AG09309 (cell line): ENCODE results near the gene U2AF1L4.

Experiments
- DNase-seq: peaks from one replicate; pipeline ENCODE4 v3.0.0-alpha.2; 2010; ENCODE audit warnings: low read depth
- H3K4me3 ChIP-seq: 2 replicates; pipeline ENCODE4 v1.5.1; 2011; ENCODE audit warnings: mild to moderate bottlenecking, low read depth, low read length, moderate library complexity; ENCODE audit not compliant: control insufficient read depth
- TF ChIP-seq, protein P1 (sequence below): IDR thresholded peaks from 2 replicates; pipeline ENCODE4 v1.5.1; 2011; ENCODE audit warnings: mild to moderate bottlenecking, low read depth, low read length, inconsistent platforms; ENCODE audit not compliant: insufficient read depth, control insufficient read depth; ENCODE audit errors: missing control alignments

U2AF1L4 gene

GRCh38 chr19:35744430-35745327, 539 bp downstream of the U2AF1L4 start:
- TF ChIP-seq, protein P1, sequence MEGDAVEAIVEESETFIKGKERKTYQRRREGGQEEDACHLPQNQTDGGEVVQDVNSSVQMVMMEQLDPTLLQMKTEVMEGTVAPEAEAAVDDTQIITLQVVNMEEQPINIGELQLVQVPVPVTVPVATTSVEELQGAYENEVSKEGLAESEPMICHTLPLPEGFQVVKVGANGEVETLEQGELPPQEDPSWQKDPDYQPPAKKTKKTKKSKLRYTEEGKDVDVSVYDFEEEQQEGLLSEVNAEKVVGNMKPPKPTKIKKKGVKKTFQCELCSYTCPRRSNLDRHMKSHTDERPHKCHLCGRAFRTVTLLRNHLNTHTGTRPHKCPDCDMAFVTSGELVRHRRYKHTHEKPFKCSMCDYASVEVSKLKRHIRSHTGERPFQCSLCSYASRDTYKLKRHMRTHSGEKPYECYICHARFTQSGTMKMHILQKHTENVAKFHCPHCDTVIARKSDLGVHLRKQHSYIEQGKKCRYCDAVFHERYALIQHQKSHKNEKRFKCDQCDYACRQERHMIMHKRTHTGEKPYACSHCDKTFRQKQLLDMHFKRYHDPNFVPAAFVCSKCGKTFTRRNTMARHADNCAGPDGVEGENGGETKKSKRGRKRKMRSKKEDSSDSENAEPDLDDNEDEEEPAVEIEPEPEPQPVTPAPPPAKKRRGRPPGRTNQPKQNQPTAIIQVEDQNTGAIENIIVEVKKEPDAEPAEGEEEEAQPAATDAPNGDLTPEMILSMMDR: peak; percentile 57
- peak; percentile 81 for DNase-seq
- peak overlapping the region; percentile 85 for H3K4me3 ChIP-seq

- TF ChIP-seq, protein P1: no peak
- no peak for DNase-seq
- no peak overlapping the region for H3K4me3 ChIP-seq
Observed at GRCh38 chr19:35743640-35744429, 1.4 kb downstream of the U2AF1L4 start.

DNA sequence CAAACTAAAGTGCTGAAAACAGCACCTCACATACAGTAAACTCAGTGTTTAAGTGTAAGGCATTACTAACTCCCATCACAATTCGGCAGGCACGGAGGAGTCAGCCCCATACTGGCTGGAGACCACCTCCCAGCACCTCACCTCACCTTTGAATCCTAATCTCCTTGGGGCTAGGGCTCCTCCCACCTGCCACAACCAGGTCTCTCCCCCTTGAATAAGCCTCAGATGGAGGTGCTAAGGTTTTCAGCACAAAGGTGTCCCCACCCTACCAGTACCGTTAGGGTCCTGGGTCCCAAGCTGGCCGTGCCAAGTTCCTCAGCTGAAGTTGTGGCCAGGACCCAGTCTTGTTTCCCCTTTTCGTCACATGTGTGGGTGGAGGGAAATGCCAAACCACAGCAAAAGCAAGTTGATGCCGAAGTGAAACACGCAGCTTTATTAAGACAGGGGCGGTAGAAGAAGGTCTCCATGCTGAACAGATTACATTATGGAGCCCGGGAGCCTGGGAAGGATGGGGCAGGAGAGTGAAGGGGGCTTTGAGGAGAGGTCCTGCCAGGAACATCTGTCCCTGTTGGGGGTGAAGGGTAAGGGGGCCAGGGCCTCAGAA, 3.0 kb downstream of the U2AF1L4 start, which contains the start of gene IGFLR1:
IGFLR1 (minus strand) TSS at position 332 of the 604 bp plus-strand sequence. CDS start 1,272 bp downstream, outside the sequence.
- TF ChIP-seq, protein P1: no peak
- no peak for DNase-seq
- H3K4me3 ChIP-seq: no peak within 1 kb of the TSS

GRCh38 chr19:35741203-35741515, 4.1 kb downstream of the U2AF1L4 start:
- no peak for DNase-seq
- peak overlapping the region; percentile 66 for H3K4me3 ChIP-seq
- TF ChIP-seq, protein P1: no peak

DNA sequence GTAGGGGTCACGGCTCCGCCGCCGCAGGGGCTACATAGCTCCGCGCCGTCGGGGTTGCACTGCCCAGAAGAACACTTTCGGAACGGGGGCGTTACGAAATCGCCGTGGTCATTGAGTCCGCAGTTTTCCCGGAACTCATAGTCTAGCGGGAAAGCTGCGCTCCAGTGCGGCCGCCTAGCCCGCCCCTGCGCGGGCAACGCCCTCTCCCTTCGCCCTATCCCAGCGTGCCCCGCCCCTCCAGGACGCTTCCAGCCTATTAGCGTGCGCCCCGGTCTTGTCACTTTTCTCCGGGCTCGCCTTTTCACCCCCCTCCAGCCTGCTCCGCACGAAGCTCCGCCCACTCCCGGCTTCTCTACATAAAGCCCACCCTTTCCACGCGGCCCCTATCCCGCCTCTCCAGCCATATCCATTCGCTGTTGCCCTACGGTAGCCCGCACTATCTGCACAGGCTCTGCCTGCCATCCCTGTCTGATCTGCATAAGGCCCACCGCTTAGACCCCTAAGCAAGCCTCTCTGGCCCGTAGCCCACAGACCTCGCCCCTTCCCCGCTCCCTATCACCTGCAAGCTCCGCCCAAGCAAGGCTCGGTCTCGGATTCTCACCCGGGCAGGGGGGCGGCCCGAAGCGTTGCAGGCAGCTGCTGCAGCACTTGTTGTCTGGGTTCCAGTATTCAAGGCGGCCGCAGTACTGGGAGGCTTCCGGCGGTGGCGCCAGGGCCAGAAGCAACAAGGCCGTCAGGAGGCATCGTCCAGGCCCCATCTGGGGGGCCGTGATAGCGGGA, 4.6 kb downstream of the U2AF1L4 start:
- DNase-seq: peak; percentile 77
- TF ChIP-seq, protein P1: peak; percentile 16
- peak overlapping the region; percentile 66 for H3K4me3 ChIP-seq

DNA sequence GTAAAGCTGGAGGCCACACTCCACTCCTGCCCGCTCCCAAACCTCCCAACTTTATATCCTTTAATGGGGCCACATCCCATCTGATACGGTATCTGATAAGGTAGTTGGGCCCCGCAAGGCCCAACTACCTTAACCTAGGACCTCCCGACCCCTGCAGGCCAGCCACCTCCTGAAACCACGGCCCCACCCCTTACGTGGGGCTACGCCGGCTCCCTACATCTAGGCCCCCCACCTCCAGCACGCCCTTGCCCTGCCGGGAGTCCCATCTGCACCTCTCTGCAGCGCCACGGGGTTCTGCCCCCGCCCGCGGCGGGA, 5.2 kb downstream of the U2AF1L4 start:
- DNase-seq: no peak
- H3K4me3 ChIP-seq: peak overlapping the region; percentile 66
- TF ChIP-seq, protein P1: no peak
